Activated naive CD8-positive, alpha-beta T cell treated with anti-CD3 and anti-CD28 coated beads, Interleukin-2, amount 50 U/mL, for 16 hours (primary cell): ENCODE results near the gene ANKRD24.
"Not testable (repeated sequence)": the region's sequence is repeated elsewhere in the genome, so short reads cannot be mapped to it uniquely, and the experiment has no call there.

Experiments used
- DNase-seq: peaks from one replicate; pipeline ENCODE4 v3.0.0-alpha.2; 2020; ENCODE audit warnings: low read depth, low spot score

The ANKRD24 gene

DNA sequence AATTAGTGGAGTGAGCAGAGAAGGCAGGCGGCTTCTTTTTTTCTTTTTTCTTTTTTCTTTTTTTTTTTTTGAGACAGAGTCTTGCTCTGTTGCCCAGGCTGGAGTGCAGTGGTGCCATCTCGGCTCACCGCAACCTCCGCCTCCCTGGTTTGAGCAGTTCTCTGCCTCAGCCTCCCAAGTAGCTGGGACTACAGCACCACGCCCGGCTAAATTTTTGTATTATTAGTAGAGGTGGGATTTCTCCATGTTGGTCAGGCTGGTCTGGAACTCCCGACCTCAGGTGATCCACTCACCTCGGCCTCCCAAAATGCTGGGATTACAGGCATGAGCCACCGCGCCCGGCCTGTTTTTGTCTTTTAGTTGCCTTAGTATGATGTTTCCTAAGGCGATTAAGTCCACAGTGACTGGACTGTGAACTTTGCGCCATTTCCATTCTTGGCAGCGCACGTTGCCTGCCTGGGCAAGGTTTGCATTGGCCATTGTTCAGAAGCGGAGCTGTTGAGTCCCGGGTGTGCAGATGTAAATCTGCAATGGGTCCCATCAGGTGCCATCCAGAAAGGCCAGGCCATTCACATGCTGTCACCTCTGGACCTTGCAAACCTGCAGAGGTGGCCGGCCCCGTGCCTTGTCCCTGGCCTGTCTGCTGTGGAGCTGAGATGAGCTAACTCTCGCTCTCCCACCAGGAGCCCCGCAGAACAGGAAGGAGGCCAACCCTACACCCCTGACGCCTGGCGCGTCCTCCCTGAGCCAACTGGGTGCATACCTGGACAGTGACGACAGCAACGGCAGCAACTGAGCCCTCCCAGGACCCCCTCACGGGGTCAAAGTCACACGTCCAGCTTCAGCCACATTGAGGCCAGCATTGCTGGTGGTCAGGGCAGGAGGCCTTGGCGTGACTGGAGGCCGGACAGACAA lies 85.7 kb downstream of the ANKRD24 start:
- DNase-seq, result no peak

GRCh38 chr19:4268816-4269430 lies 86.4 kb downstream of the ANKRD24 start:
- no peak for DNase-seq

GRCh38 chr19:4272894-4273293 lies 90.4 kb downstream of the ANKRD24 start:
- no peak for DNase-seq

- DNase-seq, result not testable (repeated sequence)
These were observed 91.8 kb downstream of the ANKRD24 start for GRCh38 chr19:4274321-4274686.
